Esophagus squamous epithelium (tissue), 4 donors: ENCODE data around the gene TTC27.

Experiments used
- POLR2A ChIP-seq, 4 donors: fragments of 450-650 bp; IDR thresholded peaks; one replicate each; pipeline ENCODE4 v1.6.1; 2017; ENCODE audit warnings: antibody characterized with exemption in 4 of 4, mild to moderate bottlenecking in 4 of 4, moderate library complexity in 3 of 4
- TF ChIP-seq, protein P1 (sequence below), 6 experiments: fragments of 450-650 bp in 4 of 6; fragments of 200-600 bp in 2 of 6; sonication (generic) in 2 of 6; IDR thresholded peaks; one replicate each; pipeline ENCODE4 v1.5.1; 2016 to 2019; ENCODE audit warnings: antibody characterized with exemption in 6 of 6, mild to moderate bottlenecking in 4 of 6, moderate library complexity in 4 of 6

DNA sequence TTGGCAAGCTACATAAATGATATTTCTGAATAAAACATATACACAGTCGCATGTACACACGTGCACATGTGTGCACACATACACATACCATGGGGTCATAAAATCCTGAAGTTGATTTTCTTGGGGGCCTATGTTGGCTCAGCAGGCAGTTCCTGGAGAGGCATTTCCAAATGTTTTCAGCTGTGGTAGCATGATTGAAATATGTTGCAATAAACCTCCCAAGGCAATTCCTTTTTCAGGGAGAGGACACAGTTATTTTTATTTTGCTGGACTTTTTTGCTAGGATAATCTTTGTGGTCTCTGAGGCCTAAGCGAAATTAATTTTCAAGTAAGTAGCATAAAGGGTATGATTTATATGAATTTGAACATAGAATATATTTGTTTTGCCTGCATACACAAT is 192.2 kb downstream of the TTC27 start:
- TF ChIP-seq, protein P1, sequence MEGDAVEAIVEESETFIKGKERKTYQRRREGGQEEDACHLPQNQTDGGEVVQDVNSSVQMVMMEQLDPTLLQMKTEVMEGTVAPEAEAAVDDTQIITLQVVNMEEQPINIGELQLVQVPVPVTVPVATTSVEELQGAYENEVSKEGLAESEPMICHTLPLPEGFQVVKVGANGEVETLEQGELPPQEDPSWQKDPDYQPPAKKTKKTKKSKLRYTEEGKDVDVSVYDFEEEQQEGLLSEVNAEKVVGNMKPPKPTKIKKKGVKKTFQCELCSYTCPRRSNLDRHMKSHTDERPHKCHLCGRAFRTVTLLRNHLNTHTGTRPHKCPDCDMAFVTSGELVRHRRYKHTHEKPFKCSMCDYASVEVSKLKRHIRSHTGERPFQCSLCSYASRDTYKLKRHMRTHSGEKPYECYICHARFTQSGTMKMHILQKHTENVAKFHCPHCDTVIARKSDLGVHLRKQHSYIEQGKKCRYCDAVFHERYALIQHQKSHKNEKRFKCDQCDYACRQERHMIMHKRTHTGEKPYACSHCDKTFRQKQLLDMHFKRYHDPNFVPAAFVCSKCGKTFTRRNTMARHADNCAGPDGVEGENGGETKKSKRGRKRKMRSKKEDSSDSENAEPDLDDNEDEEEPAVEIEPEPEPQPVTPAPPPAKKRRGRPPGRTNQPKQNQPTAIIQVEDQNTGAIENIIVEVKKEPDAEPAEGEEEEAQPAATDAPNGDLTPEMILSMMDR (IDR thresholded peaks at IDR 0.05) = no peak
- no peak for TF ChIP-seq POLR2A (IDR thresholded peaks at IDR 0.05)
